Measurements from ENCODE around the gene PTGES2.
"Not testable (repeated sequence)": the region's sequence is repeated elsewhere in the genome, so short reads cannot be mapped to it uniquely, and the experiment has no call there.

Gene PTGES2

GRCh38 chr9:128078504-128079434 lies 48.8 kb downstream of the PTGES2 start:
- no peak overlapping the region for H3K4me3 ChIP-seq (ENCODE audit: low read depth, low read length)

GRCh38 chr9:128077847-128078503 lies 49.6 kb downstream of the PTGES2 start:
- H3K4me3 ChIP-seq (ENCODE audit: low read depth, low read length), result no peak overlapping the region
- TF ChIP-seq, protein P1, sequence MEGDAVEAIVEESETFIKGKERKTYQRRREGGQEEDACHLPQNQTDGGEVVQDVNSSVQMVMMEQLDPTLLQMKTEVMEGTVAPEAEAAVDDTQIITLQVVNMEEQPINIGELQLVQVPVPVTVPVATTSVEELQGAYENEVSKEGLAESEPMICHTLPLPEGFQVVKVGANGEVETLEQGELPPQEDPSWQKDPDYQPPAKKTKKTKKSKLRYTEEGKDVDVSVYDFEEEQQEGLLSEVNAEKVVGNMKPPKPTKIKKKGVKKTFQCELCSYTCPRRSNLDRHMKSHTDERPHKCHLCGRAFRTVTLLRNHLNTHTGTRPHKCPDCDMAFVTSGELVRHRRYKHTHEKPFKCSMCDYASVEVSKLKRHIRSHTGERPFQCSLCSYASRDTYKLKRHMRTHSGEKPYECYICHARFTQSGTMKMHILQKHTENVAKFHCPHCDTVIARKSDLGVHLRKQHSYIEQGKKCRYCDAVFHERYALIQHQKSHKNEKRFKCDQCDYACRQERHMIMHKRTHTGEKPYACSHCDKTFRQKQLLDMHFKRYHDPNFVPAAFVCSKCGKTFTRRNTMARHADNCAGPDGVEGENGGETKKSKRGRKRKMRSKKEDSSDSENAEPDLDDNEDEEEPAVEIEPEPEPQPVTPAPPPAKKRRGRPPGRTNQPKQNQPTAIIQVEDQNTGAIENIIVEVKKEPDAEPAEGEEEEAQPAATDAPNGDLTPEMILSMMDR (IDR thresholded peaks at IDR 0.05; ENCODE audit: borderline replicate concordance, insufficient read depth, low read depth, low read length), result no peak

More at GRCh38 chr9:128078504-128079434, 48.8 kb downstream of the PTGES2 start:
- TF ChIP-seq, protein P1 (IDR thresholded peaks at IDR 0.05; ENCODE audit: borderline replicate concordance, insufficient read depth, low read depth, low read length), result no peak

- TF ChIP-seq, protein P1 (IDR thresholded peaks at IDR 0.05; ENCODE audit: borderline replicate concordance, insufficient read depth, low read depth, low read length), result no peak
- no peak overlapping the region for H3K4me3 ChIP-seq (ENCODE audit: low read depth, low read length)
These were observed 54.2 kb downstream of the PTGES2 start for GRCh38 chr9:128073253-128073886.

GRCh38 chr9:128072144-128073021 lies 55.1 kb downstream of the PTGES2 start:
- TF ChIP-seq, protein P1 (IDR thresholded peaks at IDR 0.05; ENCODE audit: borderline replicate concordance, insufficient read depth, low read depth, low read length), result no peak
- no peak overlapping the region for H3K4me3 ChIP-seq (ENCODE audit: low read depth, low read length)

DNA sequence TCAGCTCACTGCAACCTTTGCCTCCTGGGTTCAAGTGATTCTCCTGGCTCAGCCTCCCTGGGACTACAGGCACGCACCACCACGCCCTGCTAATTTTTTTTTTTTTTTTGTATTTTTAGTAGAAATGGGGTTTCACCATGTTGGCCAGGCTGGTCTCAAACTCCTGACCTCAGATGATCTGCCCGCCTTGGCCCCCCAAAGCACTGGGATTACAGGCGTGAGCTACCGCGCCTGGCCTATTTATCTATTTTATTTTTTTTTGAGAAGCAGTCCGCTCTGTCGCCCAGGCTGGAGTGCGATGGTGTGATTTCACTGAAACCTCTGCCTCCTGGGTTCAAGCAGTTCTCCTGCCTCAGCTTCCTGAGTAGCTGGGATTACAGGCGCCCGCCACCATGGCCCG lies 56.1 kb downstream of the PTGES2 start:
- not testable (repeated sequence) for H3K4me3 ChIP-seq (ENCODE audit: low read depth, low read length)

GRCh38 chr9:128070874-128071273 lies 56.7 kb downstream of the PTGES2 start:
- H3K4me3 ChIP-seq (ENCODE audit: low read depth, low read length), result no peak overlapping the region
- TF ChIP-seq, protein P1 (IDR thresholded peaks at IDR 0.05; ENCODE audit: borderline replicate concordance, insufficient read depth, low read depth, low read length), result no peak

Data from GM12875 (cell line).